Measurements from ENCODE around the gene PRR11.

Gene PRR11

GRCh38 chr17:59186850-59187249, 31.3 kb downstream of the PRR11 start:
- Histone ChIP-seq H3K4me1 (no peaks in the 10 kb centered on the region), H3K36me3 (peaks cover 27% of the 10 kb centered on the region), H3K9me3 (no peaks in the 10 kb centered on the region), H3K27me3 (no peaks in the 10 kb centered on the region), H3K4me3 (ENCODE audit: low read depth, low read length) (no peak overlapping the region)
- TF ChIP-seq CTCF (IDR thresholded peaks at IDR 0.05; ENCODE audit: low read depth, low read length) = no peak
- DNase-seq = no peak

GRCh38 chr17:59190806-59191205, 35.3 kb downstream of the PRR11 start:
- H3K4me3 ChIP-seq (ENCODE audit: low read depth, low read length) = no peak overlapping the region
- no peaks in the 10 kb centered on the region for H3K27me3 ChIP-seq
- no peak for TF ChIP-seq CTCF (IDR thresholded peaks at IDR 0.05; ENCODE audit: low read depth, low read length)
- no peaks in the 10 kb centered on the region for H3K9me3 ChIP-seq
- no peak for DNase-seq
- H3K4me1 ChIP-seq = no peaks in the 10 kb centered on the region
- peaks cover 55% of the 10 kb centered on the region for H3K36me3 ChIP-seq

GRCh38 chr17:59193336-59193862, 37.9 kb downstream of the PRR11 start:
- Histone ChIP-seq H3K36me3 (peaks cover 59% of the 10 kb centered on the region), H3K4me1 (no peaks in the 10 kb centered on the region), H3K27me3 (no peaks in the 10 kb centered on the region), H3K9me3 (no peaks in the 10 kb centered on the region), H3K4me3 (ENCODE audit: low read depth, low read length) (no peak overlapping the region)
- TF ChIP-seq CTCF (IDR thresholded peaks at IDR 0.05; ENCODE audit: low read depth, low read length) = no peak
- no peak for DNase-seq

GRCh38 chr17:59199398-59199797, 43.9 kb downstream of the PRR11 start:
- no peaks in the 10 kb centered on the region for H3K27me3 ChIP-seq
- H3K36me3 ChIP-seq = peaks cover 67% of the 10 kb centered on the region
- H3K4me3 ChIP-seq (ENCODE audit: low read depth, low read length) = no peak overlapping the region
- no peaks in the 10 kb centered on the region for H3K4me1 ChIP-seq
- DNase-seq = no peak
- H3K9me3 ChIP-seq = no peaks in the 10 kb centered on the region
- no peak for TF ChIP-seq CTCF (IDR thresholded peaks at IDR 0.05; ENCODE audit: low read depth, low read length)

- no peaks in the 10 kb centered on the region for H3K27me3 ChIP-seq
- no peaks in the 10 kb centered on the region for H3K4me1 ChIP-seq
- TF ChIP-seq CTCF (IDR thresholded peaks at IDR 0.05; ENCODE audit: low read depth, low read length) = no peak
- no peak overlapping the region for H3K4me3 ChIP-seq (ENCODE audit: low read depth, low read length)
- no peaks in the 10 kb centered on the region for H3K9me3 ChIP-seq
- H3K36me3 ChIP-seq = peaks cover 47% of the 10 kb centered on the region
- DNase-seq = no peak
These were observed 46.8 kb downstream of the PRR11 start for GRCh38 chr17:59202320-59202719.

GRCh38 chr17:59219370-59219769, 63.8 kb downstream of the PRR11 start:
- TF ChIP-seq CTCF (IDR thresholded peaks at IDR 0.05; ENCODE audit: low read depth, low read length) = no peak
- no peaks in the 10 kb centered on the region for H3K4me1 ChIP-seq
- no peaks in the 10 kb centered on the region for H3K36me3 ChIP-seq
- H3K4me3 ChIP-seq (ENCODE audit: low read depth, low read length) = no peak overlapping the region
- no peak for DNase-seq
- no peaks in the 10 kb centered on the region for H3K9me3 ChIP-seq
- H3K27me3 ChIP-seq = no peaks in the 10 kb centered on the region
